ENCODE measurements around the gene SWAP70.

SWAP70 gene

DNA sequence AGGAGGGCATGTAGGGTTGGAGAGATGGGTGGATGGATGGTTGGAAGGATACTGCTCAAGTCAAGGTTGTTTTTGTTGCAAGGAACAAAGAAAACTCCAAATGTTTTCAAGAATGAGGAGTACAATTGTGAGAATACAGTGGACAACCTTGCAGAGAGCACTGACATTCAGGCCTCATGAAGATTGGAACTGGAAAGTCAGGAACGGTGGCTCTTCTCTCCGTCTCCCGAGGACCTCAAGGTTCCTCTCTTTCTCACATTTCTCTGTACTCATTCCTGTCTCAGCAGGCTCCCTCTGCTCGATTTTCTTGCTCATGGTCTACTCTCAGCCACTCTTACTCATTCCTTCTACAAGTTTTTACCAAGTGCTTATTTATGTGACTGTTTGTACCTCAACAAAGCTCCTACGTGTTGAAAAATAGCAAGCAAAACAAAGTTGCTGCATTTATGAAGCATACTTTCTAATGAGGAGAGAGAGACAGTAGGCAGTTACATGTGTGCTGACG, 97.6 kb downstream of the SWAP70 start:
- TF ChIP-seq EGR1 (IDR thresholded peaks at IDR 0.05) (no peak), YY1 (IDR thresholded peaks at IDR 0.05; ENCODE audit: low read depth) (no peak), FOXM1 (IDR thresholded peaks at IDR 0.05; ENCODE audit: borderline replicate concordance, low read depth) (no peak), CREB1 (IDR thresholded peaks at IDR 0.05; ENCODE audit: low read depth) (no peak), TEAD4 (IDR thresholded peaks at IDR 0.05) (no peak), RAD21 (IDR thresholded peaks at IDR 0.05; ENCODE audit: low read depth) (no peak), NFIC (IDR thresholded peaks at IDR 0.05) (no peak), TCF12 (IDR thresholded peaks at IDR 0.05; ENCODE audit: low read depth) (no peak), USF1 (IDR thresholded peaks at IDR 0.05) (no peak), CEBPB (IDR thresholded peaks at IDR 0.05) (no peak), EP300 (IDR thresholded peaks at IDR 0.05; ENCODE audit: borderline replicate concordance) (no peak), REST (IDR thresholded peaks at IDR 0.05; ENCODE audit: low read depth) (no peak), TAF1 (IDR thresholded peaks at IDR 0.05; ENCODE audit: low read depth) (no peak), ZBTB7A (IDR thresholded peaks at IDR 0.05; ENCODE audit: low read depth) (no peak)
- TF ChIP-seq, protein P1, sequence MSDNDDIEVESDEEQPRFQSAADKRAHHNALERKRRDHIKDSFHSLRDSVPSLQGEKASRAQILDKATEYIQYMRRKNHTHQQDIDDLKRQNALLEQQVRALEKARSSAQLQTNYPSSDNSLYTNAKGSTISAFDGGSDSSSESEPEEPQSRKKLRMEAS (IDR thresholded peaks at IDR 0.05), result no peak

GRCh38 chr11:9762531-9762930, 98.7 kb downstream of the SWAP70 start:
- TF ChIP-seq TEAD4 (IDR thresholded peaks at IDR 0.05), result no peak
- TF ChIP-seq, protein P1 (IDR thresholded peaks at IDR 0.05), result no peak
- no peak for TF ChIP-seq TAF1 (IDR thresholded peaks at IDR 0.05; ENCODE audit: low read depth)
- TF ChIP-seq REST (IDR thresholded peaks at IDR 0.05; ENCODE audit: low read depth), result no peak
- no peak for TF ChIP-seq ZBTB7A (IDR thresholded peaks at IDR 0.05; ENCODE audit: low read depth)

DNA sequence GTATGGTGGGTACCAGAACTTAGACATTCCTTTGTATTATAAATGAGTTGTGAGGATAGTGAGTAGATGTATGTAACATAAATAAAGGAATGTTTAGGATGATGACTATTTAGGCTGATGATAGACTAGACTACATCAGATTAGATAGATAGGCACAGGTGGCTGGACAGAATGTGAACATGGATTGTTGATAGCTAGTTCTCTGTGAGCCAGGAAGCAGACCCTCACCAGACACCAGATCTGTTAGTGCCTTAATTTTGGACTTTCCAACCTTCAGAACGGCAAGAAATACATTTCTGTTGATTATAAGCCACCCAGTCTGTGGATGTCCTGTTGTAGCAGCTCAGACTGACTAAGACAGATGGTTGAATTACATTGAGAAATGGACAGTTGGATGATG, 99.4 kb downstream of the SWAP70 start:
- TF ChIP-seq EGR1 (IDR thresholded peaks at IDR 0.05) (no peak), CREB1 (IDR thresholded peaks at IDR 0.05; ENCODE audit: low read depth) (no peak), NFIC (IDR thresholded peaks at IDR 0.05) (no peak), FOXM1 (IDR thresholded peaks at IDR 0.05; ENCODE audit: borderline replicate concordance, low read depth) (no peak), EP300 (IDR thresholded peaks at IDR 0.05; ENCODE audit: borderline replicate concordance) (no peak), RAD21 (IDR thresholded peaks at IDR 0.05; ENCODE audit: low read depth) (no peak), ZBTB7A (IDR thresholded peaks at IDR 0.05; ENCODE audit: low read depth) (no peak), TCF12 (IDR thresholded peaks at IDR 0.05; ENCODE audit: low read depth) (no peak)
- TF ChIP-seq, protein P1 (IDR thresholded peaks at IDR 0.05), result no peak

- no peak for TF ChIP-seq USF1 (IDR thresholded peaks at IDR 0.05)
- no peak for TF ChIP-seq RAD21 (IDR thresholded peaks at IDR 0.05; ENCODE audit: low read depth)
- 0 out of 2 replicates have a peak, but pooled peaks have one; percentile 49 for TF ChIP-seq ZBTB7A (IDR thresholded peaks at IDR 0.05; ENCODE audit: low read depth)
- peak; percentile 33 for TF ChIP-seq TEAD4 (IDR thresholded peaks at IDR 0.05)
Observed at GRCh38 chr11:9765320-9766101, 101.6 kb downstream of the SWAP70 start.

GRCh38 chr11:9769621-9770020, 105.7 kb downstream of the SWAP70 start:
- TF ChIP-seq, protein P1 (IDR thresholded peaks at IDR 0.05), result no peak
- TF ChIP-seq EGR1 (IDR thresholded peaks at IDR 0.05) (no peak), TAF1 (IDR thresholded peaks at IDR 0.05; ENCODE audit: low read depth) (no peak)

GRCh38 chr11:9771071-9771511, 107.2 kb downstream of the SWAP70 start:
- TF ChIP-seq YY1 (IDR thresholded peaks at IDR 0.05; ENCODE audit: low read depth) (no peak), USF1 (IDR thresholded peaks at IDR 0.05) (no peak), EGR1 (IDR thresholded peaks at IDR 0.05) (no peak), CREB1 (IDR thresholded peaks at IDR 0.05; ENCODE audit: low read depth) (no peak), EP300 (IDR thresholded peaks at IDR 0.05; ENCODE audit: borderline replicate concordance) (no peak), REST (IDR thresholded peaks at IDR 0.05; ENCODE audit: low read depth) (no peak), TAF1 (IDR thresholded peaks at IDR 0.05; ENCODE audit: low read depth) (no peak), TEAD4 (IDR thresholded peaks at IDR 0.05) (no peak), RAD21 (IDR thresholded peaks at IDR 0.05; ENCODE audit: low read depth) (no peak), FOXM1 (IDR thresholded peaks at IDR 0.05; ENCODE audit: borderline replicate concordance, low read depth) (no peak), ZBTB7A (IDR thresholded peaks at IDR 0.05; ENCODE audit: low read depth) (no peak), TCF12 (IDR thresholded peaks at IDR 0.05; ENCODE audit: low read depth) (no peak), CEBPB (IDR thresholded peaks at IDR 0.05) (no peak), NFIC (IDR thresholded peaks at IDR 0.05) (no peak)
- TF ChIP-seq, protein P1 (IDR thresholded peaks at IDR 0.05), result no peak

All from Ishikawa (cell line).